CD4-positive, alpha-beta memory T cell (primary cell): ENCODE measurements around the gene PROC. TPM values are rescaled to one million over a fixed set of nuclear protein-coding genes. Genes with fewer than 3 reads are reported as not detected.

Experiments
- CTCF ChIA-PET: fragments of 350-600 bp; sonication (Branson Sonifier 250); formaldehyde crosslinking; loops from one replicate; lab custom pipeline; 2021; ENCODE audit warnings: inconsistent platforms; ENCODE audit not compliant: partially characterized antibody; lab: Charles Lee
- POLR2A ChIA-PET: fragments of 350-600 bp; sonication (Branson Sonifier 250); formaldehyde crosslinking; loops from one replicate; lab custom pipeline; 2021; ENCODE audit not compliant: partially characterized antibody; lab: Charles Lee
- DNase-seq, 5 donors: peaks; one replicate each; pipeline versions ENCODE4 v3.0.0 to v3.0.0-alpha.2; 2020 to 2022; ENCODE audit warnings: mixed read lengths in 1 of 5
- H3K27ac ChIP-seq: one replicate; pipeline ENCODE4 v1.7.0; 2013; ENCODE audit warnings: low read depth, low read length
- H3K27me3 ChIP-seq: 2 replicates; pipeline ENCODE4 v1.7.0; 2013; ENCODE audit warnings: mild to moderate bottlenecking, low read length, moderate library complexity; ENCODE audit not compliant: insufficient read depth
- H3K36me3 ChIP-seq: 2 replicates; pipeline ENCODE4 v1.7.0; 2013; ENCODE audit warnings: mild to moderate bottlenecking, low read length, moderate library complexity; ENCODE audit not compliant: insufficient read depth
- H3K4me1 ChIP-seq: 2 replicates; pipeline ENCODE4 v1.7.0; 2013; ENCODE audit warnings: mild to moderate bottlenecking, low read length, moderate library complexity; ENCODE audit not compliant: insufficient read depth
- H3K4me3 ChIP-seq, 2 donors: one replicate each; pipeline ENCODE4 v1.7.0; 2013; ENCODE audit warnings: low read length in 2 of 2, mild to moderate bottlenecking in 1 of 2
- H3K9me3 ChIP-seq, 2 donors: one replicate each; pipeline ENCODE4 v1.7.0; 2013; ENCODE audit warnings: low read length in 2 of 2, control low read depth in 1 of 2; ENCODE audit not compliant: control insufficient read depth in 1 of 2
- H3K27ac Mint-ChIP-seq, 7 donors: one replicate each; pipeline ENCODE4 v1.8.0; 2020 to 2021; ENCODE audit warnings: mixed read lengths in 7 of 7, mild to moderate bottlenecking in 6 of 7, inconsistent platforms in 3 of 7, moderate library complexity in 3 of 7
- H3K27me3 Mint-ChIP-seq, 2 donors: one replicate each; pipeline ENCODE4 v1.8.0; 2020 to 2021; ENCODE audit warnings: mixed read lengths in 2 of 2
- H3K36me3 Mint-ChIP-seq, 2 donors: one replicate each; pipeline ENCODE4 v1.8.0; 2020 to 2021; ENCODE audit warnings: mixed read lengths in 2 of 2, inconsistent platforms in 1 of 2, mild to moderate bottlenecking in 1 of 2
- H3K4me1 Mint-ChIP-seq, 4 donors: one replicate each; pipeline ENCODE4 v1.8.0; 2020 to 2021; ENCODE audit warnings: mixed read lengths in 4 of 4, mild to moderate bottlenecking in 1 of 4
- H3K4me3 Mint-ChIP-seq, 8 donors: one replicate each; pipeline ENCODE4 v1.8.0; 2020 to 2021; ENCODE audit warnings: mixed read lengths in 8 of 8, mild to moderate bottlenecking in 7 of 8, moderate library complexity in 6 of 8, inconsistent platforms in 3 of 8
- H3K9me3 Mint-ChIP-seq, 8 donors: one replicate each; pipeline ENCODE4 v1.8.0; 2020 to 2021; ENCODE audit warnings: mixed read lengths in 8 of 8, mild to moderate bottlenecking in 5 of 8, inconsistent platforms in 3 of 8, moderate library complexity in 1 of 8
- intact Hi-C: fragments of 100-400 bp; cut with micrococcal nuclease; formaldehyde crosslinking; loops from one replicate; pipeline ENCODE4 v1.15.1; 2023
- polyA plus RNA-seq, 2 donors: library from polyadenylated mRNA; unstranded; fragments of 300-500 nt; fragmentation: Illumina TruSeq; gene quantifications; one replicate each; pipeline ENCODE4 v1.2.3, GENCODE V29; 2021
- total RNA-seq, 2 experiments: library from RNA; stranded (reverse); gene quantifications; one replicate each; pipeline ENCODE4 v1.2.3, GENCODE V29; 2021

The PROC gene
- total and polyA plus RNA-seq, 4 experiments from 2014 or later = not detected

GRCh38 chr2:127413200-127413599, 5.0 kb upstream of the PROC start:
- H3K27me3 Mint-ChIP-seq = no peaks in the 10 kb centered on the region
- H3K36me3 ChIP-seq = no peaks in the 10 kb centered on the region
- POLR2A ChIA-PET = interaction anchor here (10.5 kb wide), 1 partner anchor 25 kb away, joined by 104 read pairs; the partner anchor contains the start of gene MAP3K2
- no peak for DNase-seq
- no peaks in the 10 kb centered on the region for H3K27me3 ChIP-seq
- no peak overlapping the region for H3K4me3 Mint-ChIP-seq
- H3K4me1 Mint-ChIP-seq = peaks cover 18 to 45% (median 32%) of the 10 kb centered on the region in 4 donors
- no peak overlapping the region for H3K4me3 ChIP-seq
- no peaks in the 10 kb centered on the region for H3K36me3 Mint-ChIP-seq
- intact Hi-C loops = loop anchor here (10.0 kb wide), 1 partner anchor 328 kb away; no protein-coding TSS in a partner anchor
- H3K4me1 ChIP-seq = peaks cover 43% of the 10 kb centered on the region
- CTCF ChIA-PET = no interaction called here
- H3K9me3 ChIP-seq = no peaks in the 10 kb centered on the region
- H3K27ac ChIP-seq = no peak overlapping the region
- H3K27ac Mint-ChIP-seq = peak overlapping the region in 1 of 7 donors; percentile 61
- H3K9me3 Mint-ChIP-seq = peaks cover 0 to 2% (median 0%) of the 10 kb centered on the region in 8 donors

DNA sequence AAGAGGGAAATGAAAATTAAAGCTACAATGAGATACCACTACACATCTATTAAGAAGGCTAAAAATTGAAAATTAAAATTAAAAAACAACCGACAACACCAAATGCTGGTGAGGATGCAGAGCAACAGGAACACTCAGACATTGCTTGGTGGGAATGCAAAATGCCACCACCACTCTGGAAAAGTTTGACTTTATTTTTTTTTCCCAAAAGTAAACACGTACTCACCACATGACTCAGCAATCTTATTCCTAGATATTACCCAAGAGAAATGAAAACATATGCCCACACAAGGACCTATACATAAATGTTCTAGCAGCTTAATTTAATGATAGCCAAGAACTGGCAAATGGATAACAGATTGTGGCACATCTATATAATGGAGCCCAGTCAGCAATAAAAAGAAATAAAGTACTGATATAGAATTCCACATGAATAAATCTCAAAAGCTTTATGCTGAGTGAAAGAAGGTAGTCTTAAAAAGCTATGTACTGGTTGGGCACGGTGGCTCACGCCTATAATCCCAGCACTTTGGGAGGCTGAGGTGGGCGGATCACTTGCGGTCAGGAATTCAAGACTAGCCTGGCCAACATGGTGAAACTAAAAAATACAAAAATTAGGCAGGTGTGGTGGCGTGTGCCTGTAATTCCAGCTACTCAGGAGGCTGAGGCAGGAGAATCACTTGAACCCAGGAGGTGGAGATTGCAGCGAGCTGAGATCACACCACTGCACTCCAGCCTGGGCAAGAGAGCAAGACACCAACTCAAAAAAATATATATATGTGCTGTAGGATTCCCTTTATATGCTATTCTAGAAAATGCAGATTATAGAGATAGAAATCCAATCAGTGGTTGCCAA, 4.2 kb upstream of the PROC start:
- H3K27me3 ChIP-seq = no peaks in the 10 kb centered on the region
- peaks cover 36% of the 10 kb centered on the region for H3K4me1 ChIP-seq
- no peaks in the 10 kb centered on the region for H3K36me3 ChIP-seq
- peak overlapping the region in 2 of 8 donors; percentile 33 to 63 for H3K4me3 Mint-ChIP-seq
- no peak for DNase-seq
- ChIA-PET POLR2A (interaction anchor here (10.5 kb wide), 1 partner anchor 26 kb away, joined by 104 read pairs; the partner anchor contains the start of gene MAP3K2), CTCF (interaction anchor here (1.0 to 3.1 kb wide), 4 partner anchors 24 to 66 kb away, joined by 3 to 15 read pairs (median 9); no protein-coding TSS in a partner anchor)
- H3K27ac ChIP-seq = no peak overlapping the region
- peak overlapping the region in 5 of 7 donors; percentile 2 to 80 (median 54) for H3K27ac Mint-ChIP-seq
- H3K9me3 ChIP-seq = no peaks in the 10 kb centered on the region
- H3K4me3 ChIP-seq = no peak overlapping the region
- H3K9me3 Mint-ChIP-seq = peaks cover 0 to 2% (median 0%) of the 10 kb centered on the region in 8 donors
- intact Hi-C loops = loop anchor here (10.0 kb wide), 1 partner anchor 329 kb away; no protein-coding TSS in a partner anchor
- H3K27me3 Mint-ChIP-seq = no peaks in the 10 kb centered on the region
- no peaks in the 10 kb centered on the region for H3K36me3 Mint-ChIP-seq
- H3K4me1 Mint-ChIP-seq = peaks cover 18 to 42% (median 32%) of the 10 kb centered on the region in 4 donors

- H3K27me3 ChIP-seq = no peaks in the 10 kb centered on the region
- H3K4me1 ChIP-seq = peaks cover 36% of the 10 kb centered on the region
- Mint-ChIP-seq H3K27me3 (no peaks in the 10 kb centered on the region), H3K9me3 (peaks cover 0 to 2% (median 0%) of the 10 kb centered on the region in 8 donors), H3K27ac (peak overlapping the region in 5 of 7 donors; percentile 2 to 75 (median 54)), H3K4me1 (peaks cover 18 to 42% (median 31%) of the 10 kb centered on the region in 4 donors), H3K4me3 (peak overlapping the region in 4 of 8 donors; percentile 33 to 63 (median 39)), H3K36me3 (no peaks in the 10 kb centered on the region)
- ChIA-PET POLR2A (interaction anchor here (1.3 to 10.5 kb wide), 4 partner anchors 10 to 121 kb away, joined by 3 to 104 read pairs (median 6); partner anchors contain the start of genes ERCC3, IWS1 and MAP3K2), CTCF (interaction anchor here (0.7 to 3.1 kb wide), 23 partner anchors 7 to 116 kb away, joined by 3 to 15 read pairs (median 4); partner anchors contain the start of gene MAP3K2)
- H3K27ac ChIP-seq = no peak overlapping the region
- no peak for DNase-seq
- intact Hi-C loops = loop anchor here (5.0 to 10.0 kb wide), 3 partner anchors 62 to 330 kb away; no protein-coding TSS in a partner anchor
- no peaks in the 10 kb centered on the region for H3K9me3 ChIP-seq
- H3K36me3 ChIP-seq = no peaks in the 10 kb centered on the region
- no peak overlapping the region for H3K4me3 ChIP-seq
Observed at GRCh38 chr2:127414638-127415592, 3.3 kb upstream of the PROC start.

DNA sequence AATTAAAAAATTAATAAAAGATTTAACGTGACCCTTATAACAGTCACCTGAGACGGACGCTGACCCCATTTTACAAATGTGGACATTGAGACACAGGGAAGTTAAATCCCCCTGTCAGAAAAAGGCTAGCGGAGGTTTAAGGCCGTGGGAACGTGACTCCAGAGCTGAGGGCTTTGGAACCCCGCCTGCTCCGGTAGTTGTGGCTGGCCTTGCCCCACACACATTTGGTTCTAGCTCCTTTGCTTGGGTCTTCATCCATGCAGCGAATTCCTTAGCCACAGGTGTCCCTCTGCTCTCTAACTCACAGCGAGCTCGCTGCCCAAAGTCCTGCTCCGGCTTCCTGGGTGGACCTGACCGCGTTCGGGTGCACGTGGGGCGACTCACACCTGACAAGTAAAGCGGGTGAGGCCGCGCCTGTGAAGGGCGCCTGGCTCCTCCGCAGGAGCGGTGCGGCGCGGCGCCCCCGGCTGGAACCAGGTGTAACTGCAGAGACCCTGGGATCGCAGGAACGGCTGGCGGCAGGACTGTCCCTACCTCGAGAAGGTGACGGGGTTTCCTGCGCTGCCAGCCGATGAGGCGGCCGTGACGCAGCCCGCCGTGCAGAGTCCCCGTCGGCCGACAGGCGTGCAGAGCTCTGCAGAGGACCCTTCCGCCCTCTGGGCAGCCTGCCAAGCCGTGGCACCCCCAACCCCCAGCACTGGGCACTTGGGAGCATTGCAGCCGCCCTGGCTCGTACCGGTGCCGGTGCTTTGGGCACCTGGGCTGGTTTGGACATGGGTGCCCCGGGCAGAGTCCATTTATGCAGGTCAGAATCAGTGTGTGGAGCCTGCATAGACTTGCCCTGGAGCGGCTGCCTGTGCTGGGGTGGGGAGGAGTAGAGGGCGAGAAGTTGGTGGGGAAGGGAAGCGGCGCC, 2.4 kb upstream of the PROC start:
- Histone ChIP-seq H3K27ac (peak overlapping the region; percentile 45), H3K4me1 (peaks cover 26% of the 10 kb centered on the region), H3K4me3 (peak overlapping the region; percentile 55 to 88), H3K9me3 (no peaks in the 10 kb centered on the region), H3K27me3 (no peaks in the 10 kb centered on the region), H3K36me3 (no peaks in the 10 kb centered on the region)
- intact Hi-C loops = loop anchor here (1.0 to 10.0 kb wide), 5 partner anchors 27 to 331 kb away; no protein-coding TSS in a partner anchor
- POLR2A ChIA-PET = interaction anchor here (1.0 to 10.5 kb wide), 8 partner anchors 8 to 286 kb away, joined by 3 to 104 read pairs (median 4); partner anchors contain the start of genes ERCC3, IWS1 and MAP3K2
- H3K4me1 Mint-ChIP-seq = peaks cover 14 to 37% (median 25%) of the 10 kb centered on the region in 4 donors
- H3K9me3 Mint-ChIP-seq = peaks cover 0 to 2% (median 0%) of the 10 kb centered on the region in 8 donors
- CTCF ChIA-PET = interaction anchor here (0.7 to 3.1 kb wide), 28 partner anchors 8 to 234 kb away, joined by 3 to 15 read pairs (median 4); partner anchors contain the start of gene MAP3K2
- DNase-seq = peak; percentile 80 to 94 (median 82)
- H3K27ac Mint-ChIP-seq = peak overlapping the region; percentile 73 to 92 (median 79)
- peaks cover 1 to 4% of the 10 kb centered on the region in 2 donors for H3K27me3 Mint-ChIP-seq
- H3K4me3 Mint-ChIP-seq = peak overlapping the region; percentile 84 to 93 (median 86)
- H3K36me3 Mint-ChIP-seq = no peaks in the 10 kb centered on the region

DNA sequence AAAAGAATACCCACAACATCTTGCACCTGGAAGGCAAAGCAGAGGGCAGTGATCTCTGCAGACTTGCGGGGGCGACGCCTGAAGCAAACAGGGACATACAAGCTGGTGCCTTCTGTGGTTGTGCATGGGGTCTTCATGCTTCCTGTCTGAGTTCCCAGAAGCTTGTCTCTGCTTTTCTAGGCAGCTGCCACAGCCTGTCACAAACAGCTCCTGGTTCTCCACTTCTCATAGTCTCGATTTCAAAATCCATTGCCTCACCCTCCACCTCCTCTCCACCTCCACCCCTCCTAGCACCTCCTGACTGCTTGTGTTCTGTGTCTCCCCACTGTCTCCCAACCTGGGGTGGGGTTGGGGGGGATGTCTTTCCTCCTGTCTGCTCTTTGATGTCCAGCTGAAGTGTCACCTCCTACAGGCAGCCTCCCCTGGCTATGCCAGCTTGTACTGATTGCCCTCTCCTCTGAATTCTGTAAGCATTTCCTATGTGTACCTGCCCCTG, 1.7 kb upstream of the PROC start:
- peaks cover 0 to 2% (median 0%) of the 10 kb centered on the region in 8 donors for H3K9me3 Mint-ChIP-seq
- H3K4me1 Mint-ChIP-seq = peaks cover 9 to 30% (median 18%) of the 10 kb centered on the region in 4 donors
- Histone ChIP-seq H3K27me3 (no peaks in the 10 kb centered on the region), H3K4me3 (peak overlapping the region; percentile 55 to 88), H3K4me1 (peaks cover 19% of the 10 kb centered on the region), H3K27ac (peak overlapping the region; percentile 45), H3K9me3 (no peaks in the 10 kb centered on the region), H3K36me3 (no peaks in the 10 kb centered on the region)
- ChIA-PET POLR2A (interaction anchor here (1.0 to 10.5 kb wide), 7 partner anchors 9 to 286 kb away, joined by 3 to 104 read pairs (median 4); partner anchors contain the start of genes ERCC3, IWS1 and MAP3K2), CTCF (interaction anchor here (0.7 to 3.1 kb wide), 17 partner anchors 8 to 233 kb away, joined by 3 to 15 read pairs (median 4); no protein-coding TSS in a partner anchor)
- intact Hi-C loops = loop anchor here (1.0 to 10.0 kb wide), 5 partner anchors 28 to 332 kb away; no protein-coding TSS in a partner anchor
- DNase-seq = peak in 2 of 5 donors; percentile 17 to 52
- peak overlapping the region; percentile 84 to 93 (median 86) for H3K4me3 Mint-ChIP-seq
- peaks cover 1 to 4% of the 10 kb centered on the region in 2 donors for H3K27me3 Mint-ChIP-seq
- H3K36me3 Mint-ChIP-seq = no peaks in the 10 kb centered on the region
- H3K27ac Mint-ChIP-seq = peak overlapping the region; percentile 69 to 95 (median 88)
